Erythroblast (primary cell): ENCODE measurements around the gene EDN1.

Experiments used
- DNase-seq, 2 experiments: peaks; one replicate each; lab custom pipeline; 2025; lab: John Stamatoyannopoulos, UW
- GATA1 ChIP-seq: IDR thresholded peaks from 2 replicates; pipeline ENCODE4 v1.6.1; 2011; ENCODE audit warnings: low read depth, mild to moderate bottlenecking, control low read depth, low read length, moderate library complexity
- POLR2A ChIP-seq: IDR thresholded peaks from 2 replicates; pipeline ENCODE4 v1.6.1; 2011; ENCODE audit warnings: mild to moderate bottlenecking, low read length

The EDN1 gene

DNA sequence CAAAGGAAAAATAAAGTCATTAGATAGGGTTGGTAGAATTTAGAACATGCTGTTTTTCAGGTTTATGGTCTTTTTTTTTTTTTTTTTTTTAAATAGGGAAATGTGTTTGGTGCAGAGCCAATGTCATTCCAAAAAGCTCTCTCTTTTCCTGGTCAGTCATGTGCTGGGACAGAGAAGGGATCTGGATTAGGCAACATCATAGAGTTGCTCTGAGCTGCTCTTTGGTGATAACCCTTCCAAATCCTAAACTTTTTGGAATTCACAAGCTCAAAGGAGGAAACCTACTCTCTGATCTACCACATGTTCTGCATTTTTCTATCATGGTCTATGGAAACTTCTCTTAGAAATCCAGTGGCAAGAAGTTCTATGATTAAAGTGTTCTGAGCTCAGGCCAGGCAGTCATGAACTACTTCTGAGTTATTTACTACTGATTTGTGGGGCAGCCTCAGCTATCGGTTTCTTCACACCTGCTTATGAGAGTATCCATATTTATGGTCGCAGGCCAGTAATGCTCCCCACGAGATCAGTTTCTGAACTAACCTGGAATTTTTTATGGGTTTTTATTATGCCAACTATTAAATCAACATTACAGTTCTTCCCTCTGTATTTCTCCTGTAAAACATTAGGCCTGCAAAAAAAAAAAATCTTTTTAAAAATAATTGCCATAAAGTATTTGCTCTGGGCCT, 4.8 kb downstream of the EDN1 start:
- DNase-seq: no peak
- TF ChIP-seq POLR2A (no peak), GATA1 (no peak)

DNA sequence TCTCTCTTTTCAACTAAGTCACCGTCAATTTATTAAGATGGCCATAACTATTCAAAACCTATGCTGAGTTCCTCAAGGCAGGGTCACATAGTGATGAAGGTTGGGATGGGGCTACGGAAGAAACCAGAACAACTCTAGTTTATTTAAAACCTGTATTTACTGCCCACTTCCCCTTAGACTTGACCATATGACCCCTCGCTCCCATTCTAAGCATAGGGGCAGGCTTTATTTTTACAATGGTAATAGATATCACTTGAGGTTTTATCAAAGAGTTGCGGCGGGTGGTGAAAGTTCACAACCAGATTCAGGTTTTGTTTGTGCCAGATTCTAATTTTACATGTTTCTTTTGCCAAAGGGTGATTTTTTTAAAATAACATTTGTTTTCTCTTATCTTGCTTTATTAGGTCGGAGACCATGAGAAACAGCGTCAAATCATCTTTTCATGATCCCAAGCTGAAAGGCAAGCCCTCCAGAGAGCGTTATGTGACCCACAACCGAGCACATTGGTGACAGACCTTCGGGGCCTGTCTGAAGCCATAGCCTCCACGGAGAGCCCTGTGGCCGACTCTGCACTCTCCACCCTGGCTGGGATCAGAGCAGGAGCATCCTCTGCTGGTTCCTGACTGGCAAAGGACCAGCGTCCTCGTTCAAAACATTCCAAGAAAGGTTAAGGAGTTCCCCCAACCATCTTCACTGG, 5.5 kb downstream of the EDN1 start:
- no peak for DNase-seq
- TF ChIP-seq POLR2A: no peak
- no peak for TF ChIP-seq GATA1

DNA sequence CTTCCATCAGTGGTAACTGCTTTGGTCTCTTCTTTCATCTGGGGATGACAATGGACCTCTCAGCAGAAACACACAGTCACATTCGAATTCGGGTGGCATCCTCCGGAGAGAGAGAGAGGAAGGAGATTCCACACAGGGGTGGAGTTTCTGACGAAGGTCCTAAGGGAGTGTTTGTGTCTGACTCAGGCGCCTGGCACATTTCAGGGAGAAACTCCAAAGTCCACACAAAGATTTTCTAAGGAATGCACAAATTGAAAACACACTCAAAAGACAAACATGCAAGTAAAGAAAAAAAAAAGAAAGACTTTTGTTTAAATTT, 6.1 kb downstream of the EDN1 start:
- TF ChIP-seq GATA1 (no peak), POLR2A (no peak)
- no peak for DNase-seq

DNA sequence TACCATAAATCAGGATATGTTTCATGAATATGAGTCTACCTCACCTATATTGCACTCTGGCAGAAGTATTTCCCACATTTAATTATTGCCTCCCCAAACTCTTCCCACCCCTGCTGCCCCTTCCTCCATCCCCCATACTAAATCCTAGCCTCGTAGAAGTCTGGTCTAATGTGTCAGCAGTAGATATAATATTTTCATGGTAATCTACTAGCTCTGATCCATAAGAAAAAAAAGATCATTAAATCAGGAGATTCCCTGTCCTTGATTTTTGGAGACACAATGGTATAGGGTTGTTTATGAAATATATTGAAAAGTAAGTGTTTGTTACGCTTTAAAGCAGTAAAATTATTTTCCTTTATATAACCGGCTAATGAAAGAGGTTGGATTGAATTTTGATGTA, 6.4 kb downstream of the EDN1 start:
- TF ChIP-seq GATA1: no peak
- no peak for TF ChIP-seq POLR2A
- no peak for DNase-seq

DNA sequence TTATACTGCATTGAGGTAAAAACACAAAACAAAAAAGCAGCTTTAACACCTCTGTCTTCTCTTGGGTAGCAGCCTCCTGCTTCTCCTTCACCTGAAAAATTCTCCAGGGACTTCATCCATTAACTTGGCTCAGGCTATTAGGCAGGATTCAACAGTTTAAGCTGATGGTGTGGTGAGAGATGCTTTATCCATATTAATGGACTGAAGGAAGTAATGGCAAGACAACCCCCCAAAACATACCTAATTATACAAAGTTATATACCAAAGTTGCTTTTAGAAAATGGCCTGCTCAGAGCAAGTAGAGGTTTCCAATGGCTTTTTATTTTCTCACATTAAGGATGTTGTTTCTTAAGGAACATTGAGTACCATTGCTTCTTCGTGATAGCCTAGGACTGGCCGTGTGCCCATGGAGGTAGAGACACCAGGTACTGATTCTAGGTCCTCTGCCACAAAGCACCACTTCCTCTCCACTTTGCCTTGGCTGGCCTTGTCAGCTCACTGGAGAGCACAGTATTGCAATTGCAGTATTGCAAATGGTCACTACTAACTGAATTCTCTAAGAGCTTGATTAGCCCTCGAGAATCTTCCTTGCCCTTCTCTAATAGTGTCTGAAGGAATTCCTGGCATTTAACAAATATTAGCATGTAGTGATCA, 7.3 kb downstream of the EDN1 start:
- DNase-seq: no peak
- TF ChIP-seq POLR2A: no peak
- TF ChIP-seq GATA1: no peak

DNA sequence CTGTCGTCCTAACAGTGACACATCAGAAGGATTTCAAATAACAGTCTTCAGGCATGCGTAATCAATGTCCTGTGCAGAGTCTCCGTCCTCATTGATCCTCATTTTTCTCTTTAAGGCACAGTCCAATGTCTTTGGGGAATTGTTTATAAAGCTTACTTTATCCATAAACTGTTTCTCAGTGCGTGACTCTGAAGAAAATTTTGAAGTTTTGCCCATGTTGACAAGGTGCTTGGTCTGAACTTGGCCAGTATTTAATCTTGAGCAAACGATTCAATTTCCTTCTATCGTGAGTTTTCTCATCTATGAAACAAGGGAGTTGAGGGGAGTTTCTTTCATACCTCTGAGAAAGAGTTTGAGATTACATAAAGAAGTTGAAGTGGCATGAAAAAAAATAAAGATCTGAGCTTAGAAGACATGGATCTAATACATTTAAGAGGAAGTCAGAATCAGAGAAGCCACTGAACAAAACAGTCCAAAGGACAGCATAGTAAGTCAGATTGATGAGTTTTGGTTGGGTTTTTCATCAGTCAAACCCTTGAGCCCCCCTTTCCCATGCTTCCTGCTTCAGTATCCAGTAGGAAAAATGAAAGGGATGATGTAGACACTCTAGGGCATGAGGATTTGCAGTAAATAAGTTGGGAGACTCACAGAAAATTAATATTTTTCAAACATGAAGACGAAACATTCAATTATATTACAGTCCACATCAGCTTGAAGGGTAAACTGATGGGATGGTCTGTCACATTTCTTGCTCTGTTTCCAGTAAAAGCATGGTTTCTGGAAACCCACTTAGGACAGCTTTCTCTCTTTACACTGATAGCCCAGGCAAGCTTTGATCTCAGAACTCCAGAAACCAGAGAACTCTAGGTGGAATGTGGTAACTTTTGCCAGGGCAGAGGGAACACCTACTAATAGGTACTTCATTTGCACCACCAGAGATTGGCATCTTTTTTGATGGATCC, 8.1 kb downstream of the EDN1 start:
- DNase-seq: no peak
- TF ChIP-seq POLR2A (no peak), GATA1 (no peak)

DNA sequence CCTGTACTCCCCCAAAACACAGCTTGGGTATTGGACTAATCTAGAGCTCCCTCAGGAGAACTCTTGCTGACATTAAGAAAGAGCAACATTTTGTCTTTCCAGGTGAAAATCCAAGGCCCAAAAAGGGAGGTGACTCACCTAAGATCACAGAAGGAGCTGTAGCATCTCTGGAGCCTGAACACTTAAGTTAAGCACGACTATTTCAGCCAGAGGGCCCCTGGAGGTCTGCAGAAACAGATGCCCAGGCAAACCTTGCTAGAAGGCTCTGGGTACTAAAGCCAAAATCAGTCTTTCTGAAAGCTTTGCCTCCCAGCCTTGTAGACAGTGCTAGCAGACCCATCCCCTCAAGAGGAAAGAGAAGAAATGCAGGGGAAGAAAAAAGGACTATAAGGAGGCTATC, 8.8 kb downstream of the EDN1 start:
- DNase-seq: no peak
- TF ChIP-seq POLR2A: no peak
- TF ChIP-seq GATA1: no peak

DNA sequence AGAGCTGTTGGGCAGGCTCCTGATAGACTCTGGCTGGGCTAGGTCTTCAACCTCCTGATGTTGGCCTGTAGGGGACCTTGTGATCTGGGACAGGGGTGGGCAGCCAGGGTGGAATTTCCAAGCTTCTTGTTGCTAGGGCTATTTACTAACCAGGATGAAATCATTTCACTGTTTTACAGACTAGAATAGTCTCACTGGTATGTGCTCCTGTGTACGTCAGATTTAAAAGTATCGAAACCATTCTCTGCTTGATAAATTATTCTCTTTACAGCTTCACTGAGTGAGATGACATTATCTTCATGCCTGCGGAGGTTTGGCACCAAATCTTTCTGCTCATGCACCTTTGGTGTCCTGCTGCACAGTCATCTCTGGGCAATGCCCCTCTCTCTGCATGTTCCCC, 10.9 kb downstream of the EDN1 start:
- TF ChIP-seq GATA1: no peak
- no peak for TF ChIP-seq POLR2A
- DNase-seq: no peak

DNA sequence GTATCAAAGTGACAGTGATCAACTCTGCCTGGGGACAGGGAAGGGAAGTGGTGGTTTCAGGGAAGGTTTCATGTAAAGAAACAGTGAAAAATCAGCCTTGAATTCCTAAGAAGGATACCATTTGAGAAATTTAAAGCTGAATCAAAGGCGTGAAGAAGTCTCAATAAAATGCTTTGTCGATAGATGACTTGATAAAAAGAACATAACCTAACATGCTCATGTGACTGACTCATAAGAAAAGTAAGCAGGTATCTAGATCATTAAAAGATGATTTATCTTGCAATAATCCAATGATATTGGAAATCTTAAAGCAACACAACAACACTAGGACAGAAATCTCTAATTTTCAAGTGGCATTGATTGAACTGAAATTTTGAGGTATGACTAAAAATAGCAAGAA, 14.3 kb downstream of the EDN1 start:
- no peak for TF ChIP-seq GATA1
- TF ChIP-seq POLR2A: no peak
- no peak for DNase-seq

DNA sequence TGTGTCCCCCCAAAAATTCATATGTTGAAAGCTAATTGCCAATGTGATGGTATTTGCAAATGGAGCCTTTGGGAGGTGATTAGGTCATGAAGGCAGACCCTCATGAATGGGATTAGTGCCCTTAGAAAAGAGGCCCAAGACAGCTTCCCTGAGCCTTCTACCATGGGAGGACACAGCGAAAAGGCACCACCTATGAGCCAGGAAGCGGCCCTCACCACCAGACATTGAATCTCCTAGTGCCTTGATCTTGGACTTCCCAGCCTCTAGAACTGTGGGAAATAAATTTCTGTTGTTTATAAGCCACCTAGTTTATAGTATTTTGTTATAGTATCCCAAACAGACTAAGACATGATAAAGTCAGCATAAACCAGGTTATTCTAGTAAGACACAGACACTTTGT, 18.9 kb downstream of the EDN1 start:
- no peak for DNase-seq
- TF ChIP-seq POLR2A: no peak
- TF ChIP-seq GATA1: no peak

DNA sequence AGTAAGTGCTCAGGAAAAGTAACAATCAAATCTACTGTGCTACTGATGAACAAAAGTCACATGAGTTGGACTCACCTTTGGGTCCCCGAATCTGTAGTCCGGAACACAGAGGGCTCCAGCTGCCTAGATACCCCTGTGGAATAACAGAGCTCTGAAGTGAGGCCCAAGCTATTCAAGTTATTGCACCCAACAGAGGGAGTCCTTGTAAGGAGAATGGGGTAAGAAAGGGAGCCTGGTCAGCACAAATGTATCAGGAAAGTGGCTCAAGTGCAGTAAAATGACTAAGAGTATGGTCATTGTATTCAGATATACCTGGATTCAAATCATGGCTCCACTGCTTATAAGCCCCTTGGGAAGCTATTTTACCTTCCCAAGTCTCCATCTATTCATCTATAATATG, 20.9 kb downstream of the EDN1 start:
- TF ChIP-seq GATA1 (no peak), POLR2A (no peak)

DNA sequence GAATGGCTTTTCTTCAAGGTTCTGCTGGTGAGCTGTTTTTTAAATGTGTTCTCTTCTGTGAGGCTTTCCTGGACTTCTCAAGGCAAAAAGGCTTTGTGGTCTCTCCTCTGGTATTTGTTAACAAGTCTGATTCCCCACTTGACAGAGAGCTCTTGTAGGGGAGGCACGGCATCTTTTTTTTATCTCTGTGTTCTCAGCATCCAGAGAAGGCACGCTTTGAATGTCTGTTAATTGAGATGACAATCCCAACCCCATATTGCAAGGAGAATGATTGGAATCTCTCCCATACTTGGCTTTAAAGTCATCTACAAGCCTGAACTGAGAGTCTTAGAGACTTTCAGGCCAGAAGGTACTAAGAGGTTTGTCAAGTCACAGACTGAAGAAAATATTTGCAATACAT, 22.6 kb downstream of the EDN1 start:
- no peak for TF ChIP-seq POLR2A
- no peak for TF ChIP-seq GATA1
- DNase-seq: no peak

More for the DNA sequence above, 20.9 kb downstream of the EDN1 start:
- DNase-seq: no peak

DNA sequence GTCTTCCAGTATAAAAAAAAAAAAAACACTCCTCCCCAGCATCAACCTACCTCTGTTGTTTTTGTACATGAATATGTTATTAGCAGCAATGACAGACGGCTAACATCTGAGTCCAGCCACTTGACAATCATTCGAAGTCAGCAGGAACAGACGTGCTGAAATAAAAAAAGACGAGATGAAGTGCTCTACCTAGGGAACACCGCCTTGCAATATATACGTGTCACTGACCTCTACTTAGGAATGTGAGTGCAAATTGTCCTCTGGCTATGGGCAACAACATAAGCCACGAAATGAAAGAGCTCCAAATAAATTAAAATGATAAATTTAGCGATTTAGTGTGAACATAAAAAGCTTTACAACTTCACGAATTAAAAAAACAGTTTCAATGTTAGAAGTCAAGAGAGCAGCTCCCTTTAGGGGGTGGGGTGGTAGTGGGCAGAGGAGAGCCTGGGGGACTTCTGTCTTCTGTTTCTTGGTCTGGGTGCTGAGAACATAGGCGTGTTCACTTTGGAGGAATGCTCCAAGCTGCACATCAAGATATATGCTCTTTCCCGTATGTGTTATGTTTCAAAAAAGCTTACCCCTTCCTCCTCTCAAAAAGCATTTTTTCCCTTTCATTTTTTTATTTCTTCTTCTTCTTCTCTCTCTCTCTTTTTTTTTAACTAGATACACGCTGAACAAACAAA, 23.3 kb downstream of the EDN1 start:
- no peak for TF ChIP-seq GATA1
- TF ChIP-seq POLR2A: no peak
- DNase-seq: no peak
